DOHH2 (cell line): ENCODE data around the gene SELPLG.

Source experiments
- H3F3A ChIP-seq: fragments of 200-600 bp; sonication (generic), shearing (Covaris generic); 2 replicates; pipeline ENCODE4 v1.6.0; 2016; ENCODE audit warnings: antibody characterized with exemption, mild to moderate bottlenecking; ENCODE audit not compliant: control insufficient read depth, insufficient read depth
- H3K27ac ChIP-seq: fragments of 200-600 bp; sonication (generic); 2 replicates; pipeline ENCODE4 v1.5.1; 2014; ENCODE audit warnings: low read depth, mild to moderate bottlenecking, low read length, moderate library complexity
- H3K27me3 ChIP-seq: fragments of 200-600 bp; sonication (generic); 2 replicates; pipeline ENCODE4 v1.6.1; 2014; ENCODE audit warnings: mild to moderate bottlenecking, low read length, mixed read lengths; ENCODE audit not compliant: control insufficient read depth
- H3K36me3 ChIP-seq: fragments of 200-600 bp; sonication (generic); 2 replicates; pipeline ENCODE4 v1.6.1; 2014; ENCODE audit warnings: mild to moderate bottlenecking, low read length, moderate library complexity, mixed read lengths; ENCODE audit not compliant: control insufficient read depth
- H3K4me1 ChIP-seq: fragments of 200-600 bp; sonication (generic); 2 replicates; pipeline ENCODE4 v1.6.1; 2014; ENCODE audit warnings: mild to moderate bottlenecking, low read length, mixed read lengths; ENCODE audit not compliant: control insufficient read depth
- H3K4me2 ChIP-seq: fragments of 200-600 bp; sonication (generic); 2 replicates; pipeline ENCODE4 v1.6.0; 2014; ENCODE audit warnings: mild to moderate bottlenecking, low read length, moderate library complexity
- H3K4me3 ChIP-seq: fragments of 200-600 bp; sonication (generic); 2 replicates; pipeline ENCODE4 v1.5.1; 2014; ENCODE audit warnings: mild to moderate bottlenecking, low read length, mixed read lengths
- H3K79me2 ChIP-seq: fragments of 200-600 bp; sonication (generic); 2 replicates; pipeline ENCODE4 v1.6.1; 2014; ENCODE audit warnings: mild to moderate bottlenecking, low read length, mixed read lengths; ENCODE audit not compliant: control insufficient read depth
- H3K9me2 ChIP-seq: fragments of 200-600 bp; sonication (generic); replicated peaks from 2 replicates; pipeline ENCODE4 v1.6.1; 2014; ENCODE audit warnings: mild to moderate bottlenecking, low read length, mixed read lengths; ENCODE audit not compliant: control insufficient read depth
- H3K9me3 ChIP-seq: fragments of 200-600 bp; sonication (generic); 2 replicates; pipeline ENCODE4 v1.6.1; 2014; ENCODE audit warnings: antibody characterized with exemption, low read length, mixed read lengths; ENCODE audit not compliant: control insufficient read depth, insufficient read depth
- H4K20me1 ChIP-seq: fragments of 200-600 bp; sonication (generic); 2 replicates; pipeline ENCODE4 v1.6.0; 2014; ENCODE audit warnings: low read depth, mild to moderate bottlenecking, antibody characterized with exemption, low read length, moderate library complexity; ENCODE audit not compliant: control insufficient read depth, insufficient read depth
- EZH2phosphoT487 ChIP-seq: fragments of 200-600 bp; sonication (generic); IDR thresholded peaks from 2 replicates; pipeline ENCODE4 v1.6.1; 2017; ENCODE audit warnings: borderline replicate concordance, mild to moderate bottlenecking, antibody characterized with exemption, low read length, moderate library complexity, mixed read lengths
- TF ChIP-seq, protein P1 (sequence below): fragments of 200-600 bp; sonication (generic); IDR thresholded peaks from one replicate; pipeline ENCODE4 v1.5.1; 2014; ENCODE audit warnings: antibody characterized with exemption, mild to moderate bottlenecking, low read depth, low read length; ENCODE audit not compliant: poor library complexity, severe bottlenecking

The SELPLG gene

DNA sequence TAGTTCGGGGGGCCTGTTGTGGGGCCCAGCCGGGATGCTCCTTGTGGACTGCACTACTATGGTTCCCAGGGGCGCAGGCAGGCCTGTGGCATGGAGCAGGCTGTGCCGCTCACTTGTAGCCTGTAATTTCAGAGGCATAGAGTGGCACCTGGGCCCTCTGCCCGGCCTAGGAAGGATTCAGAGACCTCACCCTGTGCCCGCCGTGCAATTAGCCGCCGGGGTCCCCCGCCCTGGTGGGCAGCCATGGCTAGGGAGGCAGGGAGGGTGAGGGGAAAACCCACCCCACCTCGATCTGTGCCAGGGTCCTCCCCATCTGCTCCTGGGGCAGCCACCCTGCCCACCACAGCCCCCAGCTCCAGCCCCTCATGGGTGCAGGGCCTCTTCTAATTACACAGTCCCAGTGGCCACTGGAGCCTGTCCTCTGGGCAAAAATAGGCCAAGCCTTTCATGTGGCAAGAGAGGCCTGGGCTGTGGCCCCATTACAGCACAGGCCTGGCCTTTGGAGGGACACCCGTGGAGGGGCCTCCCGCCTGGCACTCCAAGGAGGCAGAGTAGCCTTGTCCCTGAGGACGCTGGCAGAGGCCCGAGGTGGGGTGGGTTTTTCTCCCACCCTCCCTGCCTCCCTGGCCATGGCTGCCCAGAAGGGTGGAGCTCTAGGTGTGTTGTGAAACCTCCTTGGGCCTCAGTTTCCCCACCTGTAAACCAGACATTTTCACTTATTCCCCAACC is 30.6 kb downstream of the SELPLG start:
- H3K36me3 ChIP-seq, result no peaks in the 10 kb centered on the region
- H3K79me2 ChIP-seq, result no peaks in the 10 kb centered on the region
- peaks cover 2% of the 10 kb centered on the region; the same call in 1 of the 2 replicates for H3F3A ChIP-seq
- H3K27me3 ChIP-seq, result no peaks in the 10 kb centered on the region
- TF ChIP-seq, protein P1, sequence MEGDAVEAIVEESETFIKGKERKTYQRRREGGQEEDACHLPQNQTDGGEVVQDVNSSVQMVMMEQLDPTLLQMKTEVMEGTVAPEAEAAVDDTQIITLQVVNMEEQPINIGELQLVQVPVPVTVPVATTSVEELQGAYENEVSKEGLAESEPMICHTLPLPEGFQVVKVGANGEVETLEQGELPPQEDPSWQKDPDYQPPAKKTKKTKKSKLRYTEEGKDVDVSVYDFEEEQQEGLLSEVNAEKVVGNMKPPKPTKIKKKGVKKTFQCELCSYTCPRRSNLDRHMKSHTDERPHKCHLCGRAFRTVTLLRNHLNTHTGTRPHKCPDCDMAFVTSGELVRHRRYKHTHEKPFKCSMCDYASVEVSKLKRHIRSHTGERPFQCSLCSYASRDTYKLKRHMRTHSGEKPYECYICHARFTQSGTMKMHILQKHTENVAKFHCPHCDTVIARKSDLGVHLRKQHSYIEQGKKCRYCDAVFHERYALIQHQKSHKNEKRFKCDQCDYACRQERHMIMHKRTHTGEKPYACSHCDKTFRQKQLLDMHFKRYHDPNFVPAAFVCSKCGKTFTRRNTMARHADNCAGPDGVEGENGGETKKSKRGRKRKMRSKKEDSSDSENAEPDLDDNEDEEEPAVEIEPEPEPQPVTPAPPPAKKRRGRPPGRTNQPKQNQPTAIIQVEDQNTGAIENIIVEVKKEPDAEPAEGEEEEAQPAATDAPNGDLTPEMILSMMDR, result no peak
- no peak for TF ChIP-seq EZH2phosphoT487
- H3K4me1 ChIP-seq, result no peaks in the 10 kb centered on the region
- H3K9me3 ChIP-seq, result no peaks in the 10 kb centered on the region
- H3K27ac ChIP-seq, result no peak overlapping the region
- H3K9me2 ChIP-seq, result no peaks in the 10 kb centered on the region
- no peaks in the 10 kb centered on the region for H4K20me1 ChIP-seq
- H3K4me3 ChIP-seq, result no peak overlapping the region
- no peak overlapping the region for H3K4me2 ChIP-seq

DNA sequence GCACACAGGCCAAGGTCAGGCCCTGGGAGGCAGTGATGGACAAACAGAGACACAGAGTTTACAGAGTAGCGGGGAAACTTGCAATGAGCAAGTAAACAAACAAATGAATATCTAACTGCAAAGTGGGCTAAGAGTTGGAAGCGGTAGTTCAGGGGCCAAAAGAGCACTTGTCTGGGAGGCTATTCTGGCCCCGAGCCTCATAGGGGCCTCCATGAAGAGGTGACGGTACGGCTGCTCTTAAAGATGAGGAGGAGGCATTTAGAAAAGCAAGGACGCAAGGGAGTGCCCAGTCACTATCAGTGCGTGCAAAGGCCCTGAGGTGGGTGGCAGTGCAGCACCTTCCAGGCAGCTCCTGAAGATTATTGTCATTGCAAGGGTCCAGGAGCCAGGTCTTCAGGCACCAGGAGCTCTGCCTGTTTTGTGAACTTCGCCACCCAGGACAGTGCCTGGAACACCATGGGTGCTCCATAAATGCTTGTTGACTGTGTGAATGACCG is 31.4 kb downstream of the SELPLG start:
- H3K4me1 ChIP-seq, result no peaks in the 10 kb centered on the region
- H3K9me3 ChIP-seq, result no peaks in the 10 kb centered on the region
- TF ChIP-seq, protein P1, result no peak
- no peak for TF ChIP-seq EZH2phosphoT487
- H3K4me2 ChIP-seq, result no peak overlapping the region
- no peaks in the 10 kb centered on the region for H4K20me1 ChIP-seq
- H3K79me2 ChIP-seq, result no peaks in the 10 kb centered on the region
- H3K4me3 ChIP-seq, result no peak overlapping the region
- no peaks in the 10 kb centered on the region for H3K27me3 ChIP-seq
- no peaks in the 10 kb centered on the region for H3K36me3 ChIP-seq
- H3K27ac ChIP-seq, result no peak overlapping the region
- no peaks in the 10 kb centered on the region for H3K9me2 ChIP-seq
- peaks cover 2% of the 10 kb centered on the region; the same call in 1 of the 2 replicates for H3F3A ChIP-seq

DNA sequence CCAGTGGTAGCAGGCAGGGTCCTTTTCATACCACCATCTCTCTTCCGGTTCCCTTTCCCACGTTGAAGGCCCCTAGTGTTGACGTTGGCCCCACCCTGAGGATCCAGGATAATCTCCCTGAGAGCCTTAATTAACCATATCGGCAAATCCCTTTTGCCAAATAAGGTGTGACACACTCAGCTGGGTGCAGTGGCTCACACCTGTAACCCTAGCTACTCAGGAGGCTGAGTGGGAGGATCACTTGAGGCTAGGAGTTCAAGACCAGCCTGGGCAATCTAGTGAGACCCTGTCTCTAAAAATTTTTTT is 33.0 kb downstream of the SELPLG start:
- Histone ChIP-seq H3F3A (no peaks in the 10 kb centered on the region; the same call in 1 of the 2 replicates), H3K9me3 (no peaks in the 10 kb centered on the region), H3K27ac (no peak overlapping the region), H4K20me1 (no peaks in the 10 kb centered on the region), H3K79me2 (no peaks in the 10 kb centered on the region), H3K36me3 (no peaks in the 10 kb centered on the region), H3K4me3 (no peak overlapping the region), H3K9me2 (no peaks in the 10 kb centered on the region), H3K4me2 (no peak overlapping the region), H3K27me3 (no peaks in the 10 kb centered on the region), H3K4me1 (no peaks in the 10 kb centered on the region)
- no peak for TF ChIP-seq EZH2phosphoT487
- TF ChIP-seq, protein P1, result no peak
